ENCODE results near the gene C3orf22. TPM values are rescaled to one million over a fixed set of nuclear protein-coding genes. Genes with fewer than 3 reads are reported as not detected.

The C3orf22 gene
- polyA plus RNA-seq, 1 donor = 0.63 TPM

GRCh38 chr3:126542340-126543241 lies 16.1 kb downstream of the C3orf22 start:
- H3K27me3 ChIP-seq (ENCODE audit: control insufficient read depth, insufficient read depth, low read length) = peaks cover 4% of the 10 kb centered on the region
- H3K4me1 ChIP-seq (ENCODE audit: control insufficient read depth, insufficient read depth, low read length) = no peaks in the 10 kb centered on the region
- WGBS (ENCODE audit: insufficient coverage, low lambda C conversion rate) = no CpG with 5 or more reads among the region's 57 CpGs
- no peak overlapping the region for H3K27ac ChIP-seq (ENCODE audit: low read length)
- no peak overlapping the region for H3K4me3 ChIP-seq (ENCODE audit: low read length)
- H3K36me3 ChIP-seq (ENCODE audit: control insufficient read depth, insufficient read depth, low read length) = peaks cover 40% of the 10 kb centered on the region
- no peak for DNase-seq
- peaks cover 5% of the 10 kb centered on the region for H3K9me3 ChIP-seq (ENCODE audit: control insufficient read depth, low read depth, low read length)

DNA sequence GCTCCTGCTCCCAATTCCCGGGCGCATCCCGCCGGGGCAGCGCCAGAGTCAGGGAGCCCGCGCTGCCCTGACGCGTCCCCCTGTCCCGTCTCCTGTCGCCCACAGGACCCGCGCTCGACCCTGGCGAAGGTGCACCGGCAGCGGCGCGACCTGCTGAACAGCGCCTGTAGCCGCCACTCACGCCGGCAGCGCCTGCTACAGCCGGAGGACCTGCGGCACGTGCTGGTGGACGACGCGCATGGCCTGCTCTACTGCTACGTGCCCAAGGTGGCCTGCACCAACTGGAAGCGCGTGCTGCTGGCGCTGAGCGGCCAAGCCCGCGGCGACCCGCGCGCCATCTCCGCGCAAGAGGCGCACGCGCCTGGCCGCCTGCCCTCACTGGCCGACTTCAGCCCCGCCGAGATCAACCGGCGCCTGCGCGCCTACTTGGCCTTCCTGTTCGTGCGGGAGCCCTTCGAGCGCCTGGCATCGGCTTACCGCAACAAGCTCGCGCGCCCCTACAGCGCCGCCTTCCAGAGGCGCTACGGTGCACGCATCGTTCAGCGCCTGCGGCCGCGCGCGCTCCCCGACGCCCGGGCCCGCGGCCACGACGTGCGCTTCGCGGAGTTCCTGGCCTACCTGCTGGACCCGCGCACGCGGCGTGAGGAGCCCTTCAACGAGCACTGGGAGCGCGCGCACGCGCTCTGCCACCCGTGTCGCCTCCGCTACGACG lies 16.9 kb downstream of the C3orf22 start:
- peaks cover 4% of the 10 kb centered on the region for H3K27me3 ChIP-seq (ENCODE audit: control insufficient read depth, insufficient read depth, low read length)
- H3K36me3 ChIP-seq (ENCODE audit: control insufficient read depth, insufficient read depth, low read length) = peaks cover 40% of the 10 kb centered on the region
- DNase-seq = no peak
- H3K27ac ChIP-seq (ENCODE audit: low read length) = no peak overlapping the region
- peaks cover 3% of the 10 kb centered on the region for H3K4me1 ChIP-seq (ENCODE audit: control insufficient read depth, insufficient read depth, low read length)
- peaks cover 5% of the 10 kb centered on the region for H3K9me3 ChIP-seq (ENCODE audit: control insufficient read depth, low read depth, low read length)
- H3K4me3 ChIP-seq (ENCODE audit: low read length) = no peak overlapping the region
- WGBS (ENCODE audit: insufficient coverage, low lambda C conversion rate) = no CpG with 5 or more reads among the region's 101 CpGs

- WGBS (ENCODE audit: insufficient coverage, low lambda C conversion rate) = no CpG with 5 or more reads among the region's 24 CpGs
- H3K27ac ChIP-seq (ENCODE audit: low read length) = no peak overlapping the region
These were observed 17.6 kb downstream of the C3orf22 start for GRCh38 chr3:126540951-126541627.

DNA sequence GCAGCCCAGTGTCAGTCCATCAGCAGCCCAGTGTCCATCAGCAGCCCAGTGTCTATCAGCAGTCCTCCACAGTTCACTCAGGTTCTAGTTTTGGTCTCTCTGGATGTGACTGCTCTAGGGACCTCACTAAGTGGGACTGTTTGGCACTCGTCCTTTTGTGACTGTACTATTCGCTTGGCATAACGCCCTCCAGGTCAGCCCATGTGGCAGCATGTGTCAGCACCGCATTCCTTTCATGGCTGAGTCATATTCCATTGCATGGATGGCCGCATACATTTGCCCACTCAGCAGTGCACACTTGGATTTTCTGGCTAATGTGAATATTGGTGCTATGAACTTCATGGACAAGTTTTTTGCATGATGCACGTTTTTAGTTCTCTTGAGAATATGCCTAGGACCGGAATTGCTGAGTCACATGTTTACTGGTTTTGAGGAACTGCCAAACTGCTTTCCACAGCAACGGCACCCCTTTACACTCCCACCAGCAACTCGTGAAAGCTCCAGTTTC lies 18.3 kb downstream of the C3orf22 start:
- WGBS (ENCODE audit: insufficient coverage, low lambda C conversion rate) = 81% methylated on average over 2 of the region's 9 CpGs
- Histone ChIP-seq H3K27me3 (ENCODE audit: control insufficient read depth, insufficient read depth, low read length) (peaks cover 4% of the 10 kb centered on the region), H3K27ac (ENCODE audit: low read length) (no peak overlapping the region), H3K4me3 (ENCODE audit: low read length) (no peak overlapping the region), H3K4me1 (ENCODE audit: control insufficient read depth, insufficient read depth, low read length) (peaks cover 3% of the 10 kb centered on the region), H3K36me3 (ENCODE audit: control insufficient read depth, insufficient read depth, low read length) (peaks cover 51% of the 10 kb centered on the region), H3K9me3 (ENCODE audit: control insufficient read depth, low read depth, low read length) (peaks cover 5% of the 10 kb centered on the region)
- DNase-seq = peak in 1 of 2 donors; percentile 24

More at GRCh38 chr3:126540951-126541627, 17.6 kb downstream of the C3orf22 start:
- Histone ChIP-seq H3K9me3 (ENCODE audit: control insufficient read depth, low read depth, low read length) (peaks cover 5% of the 10 kb centered on the region), H3K27me3 (ENCODE audit: control insufficient read depth, insufficient read depth, low read length) (peaks cover 4% of the 10 kb centered on the region), H3K4me1 (ENCODE audit: control insufficient read depth, insufficient read depth, low read length) (peaks cover 3% of the 10 kb centered on the region), H3K36me3 (ENCODE audit: control insufficient read depth, insufficient read depth, low read length) (peaks cover 45% of the 10 kb centered on the region), H3K4me3 (ENCODE audit: low read length) (no peak overlapping the region)
- DNase-seq = no peak

GRCh38 chr3:126539558-126540250 lies 19.0 kb downstream of the C3orf22 start:
- Histone ChIP-seq H3K4me3 (ENCODE audit: low read length) (no peak overlapping the region), H3K27me3 (ENCODE audit: control insufficient read depth, insufficient read depth, low read length) (peaks cover 4% of the 10 kb centered on the region), H3K36me3 (ENCODE audit: control insufficient read depth, insufficient read depth, low read length) (peaks cover 52% of the 10 kb centered on the region), H3K4me1 (ENCODE audit: control insufficient read depth, insufficient read depth, low read length) (peaks cover 3% of the 10 kb centered on the region), H3K27ac (ENCODE audit: low read length) (no peak overlapping the region), H3K9me3 (ENCODE audit: control insufficient read depth, low read depth, low read length) (peaks cover 5% of the 10 kb centered on the region)
- 100% methylated on average over 1 of the region's 10 CpGs for WGBS (ENCODE audit: insufficient coverage, low lambda C conversion rate)
- DNase-seq = no peak

GRCh38 chr3:126538966-126539365 lies 19.8 kb downstream of the C3orf22 start:
- peaks cover 5% of the 10 kb centered on the region for H3K9me3 ChIP-seq (ENCODE audit: control insufficient read depth, low read depth, low read length)
- no peak overlapping the region for H3K27ac ChIP-seq (ENCODE audit: low read length)
- H3K4me1 ChIP-seq (ENCODE audit: control insufficient read depth, insufficient read depth, low read length) = peaks cover 3% of the 10 kb centered on the region
- no peak overlapping the region for H3K4me3 ChIP-seq (ENCODE audit: low read length)
- WGBS (ENCODE audit: insufficient coverage, low lambda C conversion rate) = no CpG with 5 or more reads among the region's 5 CpGs
- peaks cover 4% of the 10 kb centered on the region for H3K27me3 ChIP-seq (ENCODE audit: control insufficient read depth, insufficient read depth, low read length)
- H3K36me3 ChIP-seq (ENCODE audit: control insufficient read depth, insufficient read depth, low read length) = peaks cover 51% of the 10 kb centered on the region
- DNase-seq = no peak

DNA sequence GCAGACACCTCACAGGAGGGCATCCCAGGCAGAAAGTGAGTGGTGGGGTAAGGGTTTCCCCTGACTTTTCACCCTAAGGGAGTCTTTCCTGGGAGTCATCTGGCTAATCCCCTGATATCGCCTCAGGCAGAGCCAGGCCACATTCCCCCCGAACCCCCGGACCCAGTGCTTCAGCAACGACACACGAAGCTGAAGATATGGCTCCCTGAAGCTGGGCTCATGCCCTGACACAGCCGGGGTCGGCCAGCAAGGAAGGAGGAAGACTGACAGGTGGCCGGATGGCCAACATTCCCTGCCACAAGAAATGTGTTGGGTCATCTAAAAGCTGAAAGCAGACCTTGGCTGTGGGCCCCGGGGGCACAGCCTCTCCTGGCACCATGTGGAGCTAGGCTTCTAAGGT lies 20.4 kb downstream of the C3orf22 start:
- no peak for DNase-seq
- Histone ChIP-seq H3K4me3 (ENCODE audit: low read length) (no peak overlapping the region), H3K27me3 (ENCODE audit: control insufficient read depth, insufficient read depth, low read length) (peaks cover 4% of the 10 kb centered on the region), H3K4me1 (ENCODE audit: control insufficient read depth, insufficient read depth, low read length) (peaks cover 3% of the 10 kb centered on the region), H3K36me3 (ENCODE audit: control insufficient read depth, insufficient read depth, low read length) (peaks cover 45% of the 10 kb centered on the region), H3K27ac (ENCODE audit: low read length) (no peak overlapping the region), H3K9me3 (ENCODE audit: control insufficient read depth, low read depth, low read length) (peaks cover 5% of the 10 kb centered on the region)
- no CpG with 5 or more reads among the region's 9 CpGs for WGBS (ENCODE audit: insufficient coverage, low lambda C conversion rate)

- Histone ChIP-seq H3K9me3 (ENCODE audit: control insufficient read depth, low read depth, low read length) (peaks cover 5% of the 10 kb centered on the region), H3K4me3 (ENCODE audit: low read length) (no peak overlapping the region), H3K36me3 (ENCODE audit: control insufficient read depth, insufficient read depth, low read length) (peaks cover 39% of the 10 kb centered on the region), H3K4me1 (ENCODE audit: control insufficient read depth, insufficient read depth, low read length) (peaks cover 3% of the 10 kb centered on the region), H3K27me3 (ENCODE audit: control insufficient read depth, insufficient read depth, low read length) (peaks cover 3% of the 10 kb centered on the region), H3K27ac (ENCODE audit: low read length) (peak overlapping the region; percentile 43)
- no CpG with 5 or more reads among the region's 10 CpGs for WGBS (ENCODE audit: insufficient coverage, low lambda C conversion rate)
- DNase-seq = peak; percentile 46 to 63
These were observed 20.9 kb downstream of the C3orf22 start for GRCh38 chr3:126537730-126538281.

DNA sequence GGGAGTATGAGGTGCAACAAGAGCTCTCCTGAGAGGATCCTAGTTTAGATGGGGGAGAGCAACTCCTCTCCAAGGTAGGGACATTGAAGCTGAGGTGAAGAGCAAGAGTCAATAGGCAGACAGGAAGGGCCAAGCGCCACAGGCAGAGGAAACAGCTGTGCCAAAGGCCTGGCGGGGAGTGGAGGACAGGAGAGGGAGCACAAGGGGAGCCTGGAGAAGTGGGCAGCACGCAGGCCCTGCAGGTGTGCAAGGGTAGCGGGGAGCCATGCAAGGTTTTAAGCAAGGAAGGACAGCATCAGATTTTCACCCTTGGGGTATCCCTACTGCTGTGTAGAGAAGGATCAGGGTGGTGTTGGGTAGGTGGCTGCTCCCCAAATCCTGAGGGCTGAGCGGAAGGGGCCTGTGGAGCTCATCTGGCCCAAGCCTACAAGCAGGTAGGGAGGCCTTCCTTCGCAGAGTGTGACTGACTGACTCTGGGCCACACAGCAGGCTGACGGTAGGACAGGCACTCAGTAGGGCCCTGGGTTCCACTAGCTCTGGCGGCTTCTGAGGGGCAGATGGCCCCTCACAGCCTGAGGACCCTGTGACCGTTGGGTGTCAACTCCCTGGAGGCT lies 21.5 kb downstream of the C3orf22 start:
- Histone ChIP-seq H3K4me3 (ENCODE audit: low read length) (no peak overlapping the region), H3K27ac (ENCODE audit: low read length) (peak overlapping the region; percentile 43), H3K9me3 (ENCODE audit: control insufficient read depth, low read depth, low read length) (peaks cover 2% of the 10 kb centered on the region), H3K27me3 (ENCODE audit: control insufficient read depth, insufficient read depth, low read length) (no peaks in the 10 kb centered on the region), H3K36me3 (ENCODE audit: control insufficient read depth, insufficient read depth, low read length) (peaks cover 34% of the 10 kb centered on the region), H3K4me1 (ENCODE audit: control insufficient read depth, insufficient read depth, low read length) (peaks cover 3% of the 10 kb centered on the region)
- DNase-seq = no peak
- WGBS (ENCODE audit: insufficient coverage, low lambda C conversion rate) = 71% methylated on average over 1 of the region's 9 CpGs
